K562 (cell line): Measurements from ENCODE around the gene SZT2. TPM values are rescaled to one million over a fixed set of nuclear protein-coding genes. Genes with fewer than 3 reads are reported as not detected.
A peak's percentile ranks its signal among the peaks of the same experiment; 100 is the strongest.

Source experiments
- ATAC-seq: fragments of 200-7000 bp; cut with Tn5 transposase; 3 replicates; pipeline ENCODE4 v1.9.1; 2020; ENCODE audit warnings: moderate library complexity
- BruUV-seq: library from RNA; stranded (reverse); fragments of 400-500 nt; replicated peaks from 2 replicates; lab custom pipeline; 2021; lab: Mats Ljungman, UMichigan
- CTCF ChIA-PET: fragments of 300-600 bp; formaldehyde crosslinking; extraction: SDS; loops from one replicate; lab custom pipeline; 2021; ENCODE audit warnings: low intra/inter-chr PET ratio; lab: Yijun Ruan, JAX
- POLR2A ChIA-PET: fragments of 300-600, 350-650 bp; sonication (Branson Sonifier 250); formaldehyde crosslinking; extraction: SDS; loops from one replicate; lab custom pipeline; 2021; ENCODE audit warnings: antibody characterized with exemption, inconsistent platforms; lab: Yijun Ruan, JAX
- DNase-seq, 4 experiments: peaks; one replicate each; pipeline versions ENCODE4 v3.0.0 to v3.0.0-alpha.2; 2011 to 2018; ENCODE audit warnings: low spot score in 3 of 4, mixed read lengths in 3 of 4; ENCODE audit errors: extremely low read depth in 1 of 4
- FAIRE-seq: peaks from 2 replicates; lab custom pipeline; 2011; peaks lifted over from hg19 to GRCh38; lab: Jason Lieb, UNC
- H2AFZ ChIP-seq: 2 replicates; pipeline ENCODE4 v1.6.0; 2011; ENCODE audit warnings: low read depth, low read length, control low read depth, inconsistent platforms
- H3K27ac ChIP-seq: fragments of 200-600 bp; 3 replicates; pipeline ENCODE4 v1.8.0; 2011; ENCODE audit warnings: low read depth, mild to moderate bottlenecking, control low read depth, inconsistent platforms, low read length, moderate library complexity, mixed read lengths; ENCODE audit errors: extremely low read depth
- H3K27me3 ChIP-seq, 2 experiments: fragments of 300-600 bp in 1 of 2; 2 replicates in 1 of 2; 3 replicates in 1 of 2; pipeline versions ENCODE4 v1.6.0 to v1.8.0; 2011; ENCODE audit warnings: inconsistent platforms in 2 of 2, low read length in 2 of 2, mild to moderate bottlenecking in 1 of 2, mixed read lengths in 1 of 2, moderate library complexity in 1 of 2; ENCODE audit not compliant: control insufficient read depth in 2 of 2, insufficient read depth in 2 of 2
- H3K36me3 ChIP-seq: fragments of 300-600 bp; 3 replicates; pipeline ENCODE4 v1.8.0; 2011; ENCODE audit warnings: mild to moderate bottlenecking, low read length, inconsistent platforms; ENCODE audit not compliant: control insufficient read depth, insufficient read depth
- H3K4me1 ChIP-seq, 2 experiments: fragments of 200-600 bp in 1 of 2; replicated peaks in 1 of 2; 2 replicates in 1 of 2; 3 replicates in 1 of 2; pipeline versions ENCODE4 v1.5.1 to v1.8.0; 2011; ENCODE audit warnings: inconsistent platforms in 2 of 2, low read length in 2 of 2, mild to moderate bottlenecking in 1 of 2, mixed read lengths in 1 of 2, moderate library complexity in 1 of 2; ENCODE audit not compliant: control insufficient read depth in 2 of 2, insufficient read depth in 2 of 2
- H3K4me2 ChIP-seq: 2 replicates; pipeline ENCODE4 v1.6.1; 2011; ENCODE audit warnings: low read length, control low read depth, inconsistent platforms, mixed read lengths; ENCODE audit not compliant: insufficient read depth
- H3K4me3 ChIP-seq: fragments of 200-600 bp; sonication (generic), shearing (Covaris generic); 2 replicates; pipeline ENCODE4 v1.5.1; 2016; ENCODE audit warnings: control low read depth, inconsistent platforms
- H3K79me2 ChIP-seq: fragments of 200-600 bp; 3 replicates; pipeline ENCODE4 v1.8.0; 2011; ENCODE audit warnings: low read length, inconsistent platforms; ENCODE audit not compliant: control insufficient read depth, insufficient read depth
- H3K9ac ChIP-seq, 2 experiments: 2 replicates each; pipeline versions ENCODE4 v1.6.0 to v1.6.1; 2011; ENCODE audit warnings: low read depth in 2 of 2, low read length in 2 of 2, control low read depth in 1 of 2, inconsistent platforms in 1 of 2, mild to moderate bottlenecking in 1 of 2, mixed read lengths in 1 of 2; ENCODE audit not compliant: insufficient read depth in 1 of 2
- H3K9me1 ChIP-seq: one replicate; pipeline ENCODE4 v1.6.0; 2011; ENCODE audit warnings: inconsistent platforms, mild to moderate bottlenecking, low read length, moderate library complexity; ENCODE audit not compliant: control insufficient read depth, insufficient read depth
- H3K9me3 ChIP-seq: replicated peaks from 2 replicates; pipeline ENCODE4 v1.5.1; 2011; ENCODE audit warnings: low read depth, low read length, inconsistent platforms; ENCODE audit not compliant: control insufficient read depth, insufficient read depth
- H4K20me1 ChIP-seq: replicated peaks from 2 replicates; pipeline ENCODE4 v1.6.1; 2011; ENCODE audit warnings: low read length, inconsistent platforms, mixed read lengths; ENCODE audit not compliant: control insufficient read depth, insufficient read depth
- FIP1L1 ChIP-seq: fragments of 200-400 bp; formaldehyde crosslinking; IDR thresholded peaks from 2 replicates; pipeline ENCODE4 v1.6.1; 2018; ENCODE audit warnings: mild to moderate bottlenecking, low read depth, low read length; ENCODE audit not compliant: poor library complexity, severe bottlenecking
- FOXK1 ChIP-seq: sonication (generic); formaldehyde crosslinking; IDR thresholded peaks from 2 replicates; pipeline ENCODE4 v1.8.0; 2022; ENCODE audit warnings: missing genetic modification reagents, mild to moderate bottlenecking, borderline replicate concordance
- NFIC ChIP-seq: fragments of 450-650 bp; IDR thresholded peaks from 2 replicates; pipeline ENCODE4 v1.6.1; 2017; ENCODE audit warnings: mild to moderate bottlenecking, inconsistent platforms
- PCBP1 ChIP-seq: fragments of 200-400 bp; formaldehyde crosslinking; IDR thresholded peaks from 2 replicates; pipeline ENCODE4 v1.6.1; 2018; ENCODE audit warnings: mild to moderate bottlenecking, low read depth, low read length; ENCODE audit not compliant: poor library complexity, severe bottlenecking
- POLR2G ChIP-seq: fragments of 200-400 bp; formaldehyde crosslinking; IDR thresholded peaks from 2 replicates; pipeline ENCODE4 v1.6.1; 2017; ENCODE audit warnings: low read depth, mild to moderate bottlenecking, antibody characterized with exemption, low read length, moderate library complexity
- SREBF2 ChIP-seq: sonication (generic); formaldehyde crosslinking; IDR thresholded peaks from 2 replicates; pipeline ENCODE4 v1.4.0; 2020; ENCODE audit warnings: mild to moderate bottlenecking, missing genetic modification reagents
- TAF7 ChIP-seq: fragments of 450-650 bp; IDR thresholded peaks from 2 replicates; pipeline ENCODE4 v1.6.1; 2016; ENCODE audit warnings: missing genetic modification characterization, missing compliant biosample characterization
- ZNF124 ChIP-seq: sonication (generic); formaldehyde crosslinking; IDR thresholded peaks from 2 replicates; pipeline ENCODE4 v1.8.1; 2022; ENCODE audit warnings: missing genetic modification reagents
- ZNF197 ChIP-seq: fragments of 200-800 bp; sonication (Bioruptor generic); IDR thresholded peaks from 2 replicates; pipeline ENCODE4 v1.6.1; 2016; ENCODE audit warnings: low read depth, missing genetic modification characterization, missing compliant biosample characterization
- ZNF232 ChIP-seq: sonication (generic); formaldehyde crosslinking; IDR thresholded peaks from 2 replicates; pipeline ENCODE4 v1.8.0; 2022; ENCODE audit warnings: mild to moderate bottlenecking, missing genetic modification reagents
- WGBS: fragments of 100-300 bp; shearing (Covaris generic); methylation state at CpG from one replicate; pipeline ENCODE4 v1.1.6; 2016; ENCODE audit warnings: low coverage, mixed read lengths; ENCODE audit not compliant: insufficient coverage; ENCODE audit errors: missing lambda C conversion rate; 5-methylcytosine and 5-hydroxymethylcytosine counted together
- in situ Hi-C: fragments of 300-500 bp; cut with MboI; formaldehyde crosslinking; loops from 4 replicates; pipeline ENCODE4 v1.15.0; 2018; ENCODE audit warnings: inconsistent platforms, mixed read lengths
- intact Hi-C: fragments of 100-400 bp; cut with micrococcal nuclease; formaldehyde crosslinking; loops from 2 replicates; pipeline ENCODE4 v1.14.2; 2022
- polyA plus RNA-seq, 8 experiments: library from polyadenylated mRNA; depleted of rRNA in 4 of 8; stranded (reverse) in 5 of 8; unstranded in 3 of 8; fragments of >200 nt; fragmentation: Nextera tagmentation in 2 of 8; fragmentation: Illumina TruSeq in 1 of 8; extraction: Ambion mirVana in 2 of 8; extraction: Trizol in 1 of 8; gene quantifications; 2 replicates each; pipeline versions ENCODE4 v1.2.1 to v1.2.3, GENCODE V29; 2011 to 2014; ENCODE audit warnings: inconsistent platforms in 1 of 8, missing spikeins in 1 of 8
- total RNA-seq, 7 experiments: library from RNA; depleted of rRNA in 6 of 7; stranded (reverse); fragments of >200 nt in 6 of 7; fragmentation: Illumina TruSeq in 2 of 7; extraction: Trizol in 2 of 7; gene quantifications; 2 replicates each; pipeline versions ENCODE4 v1.2.1 to v1.2.3, GENCODE V29; 2011 to 2021; ENCODE audit warnings: low replicate concordance in 1 of 7

The SZT2 gene
- total and polyA plus RNA-seq, 9 of the 15 experiments (the other 6 are each of a cell fraction or from before 2014, with no cell fraction given) = 0.88 to 31.0 (median 12.8) TPM

GRCh38 chr1:43426221-43426620 is 36.5 kb downstream of the SZT2 start:
- H3K36me3 ChIP-seq = peaks cover 86% of the 10 kb centered on the region; the same call in 2 of the 3 replicates
- no peak overlapping the region for H2AFZ ChIP-seq
- peak overlapping the region in 1 of 2 experiments; percentile 50; a peak in 1 of 4 replicates for H3K9ac ChIP-seq
- POLR2A ChIA-PET = interaction anchor here (0.6 to 1.8 kb wide), 3 partner anchors 12 to 618 kb away, joined by 3 to 5 read pairs (median 3); no protein-coding TSS in a partner anchor
- no peaks in the 10 kb centered on the region for H3K27me3 ChIP-seq
- H3K79me2 ChIP-seq = no peaks in the 10 kb centered on the region
- 81% methylated on average over 8 of the region's 11 CpGs for WGBS
- in situ Hi-C loops = no loop called here
- no peak overlapping the region for H3K4me2 ChIP-seq
- CTCF ChIA-PET = no interaction called here
- ATAC-seq = no peak
- H3K27ac ChIP-seq = no peak overlapping the region
- H3K9me1 ChIP-seq = peaks cover 5% of the 10 kb centered on the region
- no peak for DNase-seq
- no peak overlapping the region for H3K4me3 ChIP-seq
- H3K4me1 ChIP-seq = peaks cover 0 to 3% of the 10 kb centered on the region in 2 experiments; a peak in 1 of 5 replicates
- H3K9me3 ChIP-seq = no peaks in the 10 kb centered on the region
- no TSS peak for BruUV-seq
- TF ChIP-seq POLR2G = peak; percentile 46
- no peak for TF ChIP-seq TAF7 (tag)
- TF ChIP-seq SREBF2 (CRISPR knock-in tag) = no peak
- no peak for TF ChIP-seq ZNF232 (CRISPR knock-in tag)
- intact Hi-C loops = no loop called here
- FAIRE-seq = no peak
- no peaks in the 10 kb centered on the region for H4K20me1 ChIP-seq

GRCh38 chr1:43427524-43427923 is 37.8 kb downstream of the SZT2 start:
- intact Hi-C loops (no loop called here), in situ Hi-C loops (no loop called here)
- Histone ChIP-seq H3K9ac (no peak overlapping the region), H3K36me3 (peaks cover 85% of the 10 kb centered on the region; the same call in 2 of the 3 replicates), H3K27ac (no peak overlapping the region), H2AFZ (no peak overlapping the region), H3K27me3 (no peaks in the 10 kb centered on the region), H3K4me1 (peaks cover 0 to 3% of the 10 kb centered on the region in 2 experiments; a peak in 1 of 5 replicates), H3K9me3 (no peaks in the 10 kb centered on the region), H4K20me1 (no peaks in the 10 kb centered on the region), H3K4me2 (no peak overlapping the region), H3K79me2 (no peaks in the 10 kb centered on the region), H3K9me1 (peaks cover 5% of the 10 kb centered on the region), H3K4me3 (no peak overlapping the region)
- DNase-seq = no peak
- ATAC-seq = no peak
- ChIA-PET POLR2A (no interaction called here), CTCF (no interaction called here)
- TF ChIP-seq FOXK1 (CRISPR knock-in tag) (no peak), FIP1L1 (no peak), NFIC (peak; percentile 18; the same call in 1 of the 2 replicates), ZNF124 (no peak), ZNF197 (CRISPR knock-in tag) (no peak), PCBP1 (no peak)
- 81% methylated on average over 14 of the region's 14 CpGs for WGBS
- BruUV-seq = no TSS peak
- FAIRE-seq = no peak
